ES-I3 (cell line): ENCODE results near the gene TTC21A.

ENCODE experiments used
- H3K36me3 ChIP-seq: 2 replicates; pipeline ENCODE4 v1.6.1; 2013; ENCODE audit warnings: mild to moderate bottlenecking, low read length, control low read depth, moderate library complexity; ENCODE audit not compliant: insufficient read depth
- H3K4me1 ChIP-seq: 2 replicates; pipeline ENCODE4 v1.6.1; 2013; ENCODE audit warnings: mild to moderate bottlenecking, control low read depth, low read length; ENCODE audit not compliant: insufficient read depth
- H3K9ac ChIP-seq: 2 replicates; pipeline ENCODE4 v1.6.1; 2013; ENCODE audit warnings: low read depth, mild to moderate bottlenecking, low read length, moderate library complexity
- H3K9me3 ChIP-seq: 2 replicates; pipeline ENCODE4 v1.6.1; 2013; ENCODE audit warnings: mild to moderate bottlenecking, low read length, moderate library complexity; ENCODE audit not compliant: control insufficient read depth, insufficient read depth

TTC21A gene

DNA sequence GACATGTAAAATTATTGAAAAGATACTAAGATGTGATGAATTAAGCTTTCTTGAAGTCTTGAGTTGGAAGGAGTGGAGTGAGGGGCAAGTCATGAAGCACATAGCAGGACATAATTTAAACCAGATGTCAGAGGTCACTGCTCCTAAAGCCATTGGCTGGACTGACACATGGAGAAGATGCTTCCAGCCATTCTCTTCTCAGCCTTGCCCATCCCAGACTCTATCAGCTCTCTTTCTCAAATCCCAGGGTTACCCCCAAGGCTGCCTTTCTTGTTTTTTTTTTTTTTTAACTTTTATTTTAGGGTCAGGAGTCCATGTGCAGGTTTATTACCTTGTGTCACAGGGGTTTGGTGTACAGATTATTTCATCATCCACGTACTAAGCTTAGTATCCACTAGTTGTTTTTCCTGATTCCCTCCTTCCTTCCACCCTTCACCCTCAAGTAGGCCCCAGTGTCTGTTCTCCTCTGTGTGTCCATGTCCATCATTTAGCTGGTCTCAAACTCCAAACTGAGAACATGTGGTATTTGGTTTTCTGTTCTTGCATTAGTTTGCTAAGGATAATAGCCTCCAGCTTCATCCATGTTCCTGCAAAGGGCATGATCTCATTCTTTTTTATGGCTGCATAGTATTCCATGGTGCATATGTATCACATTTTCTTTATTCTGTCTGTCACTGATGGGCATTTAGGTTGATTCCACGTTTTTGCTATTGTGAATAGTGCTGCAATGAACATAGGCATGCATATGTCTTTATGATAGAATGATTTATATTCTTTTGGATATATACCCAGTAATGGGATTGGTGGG lies 66.0 kb downstream of the TTC21A start:
- Histone ChIP-seq H3K9ac (no peak overlapping the region), H3K4me1 (peaks cover 3% of the 10 kb centered on the region), H3K36me3 (no peaks in the 10 kb centered on the region; the same call in 1 of the 2 replicates), H3K9me3 (no peaks in the 10 kb centered on the region)

DNA sequence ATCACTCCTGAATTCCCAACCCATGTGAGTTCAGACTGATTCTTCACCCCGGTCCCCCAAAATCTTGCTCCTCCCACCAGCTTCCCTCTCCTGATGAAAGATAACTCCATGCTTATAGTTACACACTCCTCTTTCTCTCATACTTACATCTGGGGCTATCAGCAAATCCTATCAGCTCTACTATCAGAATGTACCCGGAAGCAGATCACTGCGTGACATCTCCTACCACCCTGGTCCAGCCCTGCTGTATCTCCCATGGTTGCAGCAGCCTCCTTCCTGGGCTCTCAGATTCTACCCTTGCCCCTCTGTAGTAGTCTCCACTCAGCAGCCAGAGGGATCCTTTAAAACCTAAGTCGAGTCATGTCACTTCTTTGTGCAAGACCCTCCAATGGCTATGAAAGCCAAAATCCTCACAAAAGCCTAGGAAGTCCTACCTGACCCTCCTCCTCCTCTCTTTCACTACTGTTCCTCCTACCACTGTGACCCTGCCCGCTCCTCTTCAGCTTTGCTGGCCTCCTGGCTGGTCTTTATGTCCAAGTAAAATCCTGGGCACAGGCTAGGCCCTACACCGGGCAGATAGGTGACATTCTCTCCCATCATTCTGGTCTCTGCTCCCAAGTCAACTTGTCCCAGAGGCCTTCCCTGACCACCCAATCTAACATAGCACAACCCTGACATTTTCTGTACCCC lies 68.7 kb downstream of the TTC21A start:
- no peak overlapping the region for H3K9ac ChIP-seq

DNA sequence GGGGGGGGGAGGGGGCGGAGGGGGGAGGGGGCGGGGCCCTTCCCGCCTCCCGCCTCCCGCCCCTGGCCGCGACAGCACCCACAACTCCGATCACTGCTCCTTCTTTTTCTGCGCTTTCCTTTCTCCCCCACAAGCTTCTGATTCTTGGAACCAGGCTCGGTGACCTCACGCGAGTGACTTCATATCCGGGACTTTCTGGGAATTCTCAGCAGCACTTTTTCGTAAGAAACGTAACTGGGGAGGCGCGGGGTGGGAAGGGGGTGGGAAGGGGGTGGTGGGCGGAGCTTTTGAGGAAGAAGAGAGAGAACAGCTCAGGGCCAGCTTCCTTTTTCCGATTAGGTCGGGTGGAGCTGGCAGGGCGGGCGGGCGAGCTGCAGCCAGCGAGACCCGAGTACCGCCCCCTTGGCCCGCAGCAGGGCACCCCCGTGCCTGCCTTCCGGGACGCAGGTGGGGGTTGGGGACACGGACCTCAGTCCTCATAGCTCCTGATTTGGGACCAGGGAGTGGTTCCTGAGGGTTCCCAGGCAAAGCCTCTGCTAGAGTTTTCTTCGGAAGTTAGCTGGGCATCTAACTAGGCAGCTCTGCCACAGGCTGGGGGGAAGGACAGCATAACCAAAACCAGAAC lies 70.3 kb downstream of the TTC21A start:
- H3K9me3 ChIP-seq = no peaks in the 10 kb centered on the region
- H3K4me1 ChIP-seq = peaks cover 19% of the 10 kb centered on the region
- H3K9ac ChIP-seq = peak overlapping the region; percentile 63
- H3K36me3 ChIP-seq = no peaks in the 10 kb centered on the region

More for the DNA sequence above, 68.7 kb downstream of the TTC21A start:
- Histone ChIP-seq H3K36me3 (no peaks in the 10 kb centered on the region; the same call in 1 of the 2 replicates), H3K4me1 (peaks cover 12% of the 10 kb centered on the region), H3K9me3 (no peaks in the 10 kb centered on the region)

DNA sequence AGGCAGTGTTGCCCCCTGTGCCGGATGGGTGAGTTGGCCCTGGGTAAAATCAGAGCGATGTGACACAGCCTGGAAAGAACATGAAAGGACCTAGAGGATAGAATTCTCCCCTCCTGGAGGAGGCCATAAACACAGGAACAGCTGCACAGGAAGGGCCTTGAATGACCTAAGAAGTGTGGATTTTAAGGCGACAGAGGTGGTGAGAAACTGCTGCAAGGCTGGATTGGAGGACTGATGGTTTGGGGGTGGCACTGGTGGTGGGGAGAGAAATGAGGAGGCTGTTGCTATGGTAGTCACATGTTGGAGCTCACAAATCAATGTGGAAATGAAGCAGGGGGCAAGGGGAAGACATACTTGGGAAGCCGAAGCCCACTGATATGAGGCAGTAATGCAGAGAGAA lies 71.1 kb downstream of the TTC21A start:
- Histone ChIP-seq H3K9ac (peak overlapping the region; percentile 63; the same call in 1 of the 2 replicates), H3K4me1 (peaks cover 19% of the 10 kb centered on the region), H3K36me3 (no peaks in the 10 kb centered on the region), H3K9me3 (no peaks in the 10 kb centered on the region)

DNA sequence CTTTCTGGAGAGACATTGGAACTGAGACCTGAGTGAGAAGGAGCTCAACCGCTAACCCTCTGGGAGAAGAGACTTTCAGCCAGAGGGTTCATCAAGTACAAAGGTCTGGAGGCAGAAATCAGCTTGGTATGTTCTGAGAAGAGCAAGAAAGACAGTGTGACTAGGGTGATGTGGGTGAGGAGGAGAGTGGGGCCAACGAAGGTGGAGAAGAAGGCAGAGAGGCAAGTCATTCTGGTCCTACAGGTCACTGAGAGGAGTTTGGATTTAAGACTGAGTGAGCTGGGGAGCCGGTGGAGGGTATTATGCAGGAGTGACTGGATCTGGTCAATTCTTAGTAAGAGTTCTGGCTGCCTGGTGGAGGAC lies 72.7 kb downstream of the TTC21A start:
- Histone ChIP-seq H3K36me3 (no peaks in the 10 kb centered on the region), H3K9ac (peak overlapping the region; percentile 53; the same call in 1 of the 2 replicates), H3K9me3 (no peaks in the 10 kb centered on the region), H3K4me1 (peaks cover 19% of the 10 kb centered on the region)

DNA sequence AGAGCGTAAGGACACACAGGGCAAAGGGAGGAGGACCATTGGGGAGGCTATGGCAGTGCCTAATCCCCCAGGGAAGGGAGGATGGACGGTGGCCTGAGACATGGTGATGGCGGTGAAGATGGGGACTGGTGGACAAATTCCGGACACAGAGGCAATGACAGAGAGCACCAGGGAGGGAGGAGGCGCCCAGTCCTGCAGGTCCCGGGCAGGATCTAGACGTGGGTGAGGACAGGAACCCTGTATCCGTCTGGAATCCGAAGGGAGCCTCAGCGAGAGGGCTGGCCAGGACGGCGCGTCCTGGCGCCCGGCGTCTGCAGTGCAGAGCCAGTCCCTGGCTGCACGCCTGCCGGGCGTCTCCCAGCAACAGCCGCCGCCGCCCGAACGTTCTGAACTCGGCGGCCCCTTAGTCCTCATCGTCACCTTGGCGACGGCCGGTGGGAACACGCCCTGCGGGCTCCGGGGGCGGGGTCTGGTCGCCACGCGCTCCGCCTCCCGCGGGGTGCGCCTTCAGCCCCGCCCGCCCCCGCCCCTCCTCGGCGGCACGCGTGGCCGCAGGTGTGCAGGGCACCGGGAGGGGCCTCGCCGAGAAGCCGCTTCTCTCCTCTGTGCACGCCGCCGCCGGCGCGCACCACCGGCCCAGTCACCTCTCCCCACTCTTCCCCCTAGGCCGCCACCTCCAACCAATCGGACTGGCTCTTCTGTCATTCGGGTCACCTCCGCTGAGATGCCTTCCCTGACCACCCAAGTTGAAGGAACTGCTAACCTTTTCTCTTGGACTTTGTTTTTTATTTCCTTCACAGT lies 73.3 kb downstream of the TTC21A start:
- Histone ChIP-seq H3K9ac (peak overlapping the region; percentile 53; the same call in 1 of the 2 replicates), H3K4me1 (peaks cover 19% of the 10 kb centered on the region), H3K36me3 (no peaks in the 10 kb centered on the region), H3K9me3 (no peaks in the 10 kb centered on the region)

DNA sequence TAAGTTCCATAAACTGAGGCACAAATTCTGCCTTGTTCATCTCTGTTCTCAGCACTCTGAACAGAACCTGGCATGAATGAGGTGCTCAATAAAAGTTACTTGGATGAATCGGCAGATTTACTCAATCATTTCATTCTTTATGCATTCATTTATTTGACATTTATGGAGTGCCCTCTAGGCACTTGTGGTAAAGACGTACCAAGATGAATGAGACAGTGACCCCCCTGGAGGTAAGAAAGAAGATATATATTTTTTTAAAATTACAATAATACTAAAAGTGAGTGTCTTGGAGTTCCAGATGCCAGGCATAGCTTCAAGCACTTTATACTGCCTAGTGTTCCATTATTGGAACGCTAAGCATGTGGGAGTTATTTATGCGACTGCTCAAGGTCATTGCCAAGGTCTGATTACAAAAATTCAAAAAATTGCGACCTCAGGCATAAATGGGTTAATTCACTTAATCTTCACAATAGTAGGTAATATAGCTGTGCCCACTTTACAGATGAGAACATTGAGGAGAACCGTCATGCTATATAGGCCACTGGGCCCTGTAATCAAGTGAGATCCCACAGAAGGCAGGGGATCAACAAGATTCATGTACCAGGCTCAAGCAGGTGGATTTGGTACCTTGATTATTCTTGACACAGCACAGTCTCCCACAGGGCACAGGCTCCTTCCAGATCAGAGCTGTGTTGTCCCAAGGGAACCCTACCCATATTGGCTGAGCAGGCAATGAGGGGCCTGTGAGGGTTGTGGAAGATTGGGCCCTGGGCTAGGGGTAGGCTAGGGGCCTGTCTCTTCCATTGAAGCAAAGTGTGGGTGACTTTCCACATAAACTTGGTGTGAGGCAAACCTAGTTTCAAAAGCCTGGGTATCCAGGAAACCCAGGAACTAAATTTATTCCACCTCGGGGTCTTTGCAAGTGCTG lies 74.2 kb downstream of the TTC21A start:
- H3K36me3 ChIP-seq = no peaks in the 10 kb centered on the region
- no peaks in the 10 kb centered on the region for H3K9me3 ChIP-seq
- peaks cover 19% of the 10 kb centered on the region for H3K4me1 ChIP-seq
- peak overlapping the region; percentile 53; the same call in 1 of the 2 replicates for H3K9ac ChIP-seq

DNA sequence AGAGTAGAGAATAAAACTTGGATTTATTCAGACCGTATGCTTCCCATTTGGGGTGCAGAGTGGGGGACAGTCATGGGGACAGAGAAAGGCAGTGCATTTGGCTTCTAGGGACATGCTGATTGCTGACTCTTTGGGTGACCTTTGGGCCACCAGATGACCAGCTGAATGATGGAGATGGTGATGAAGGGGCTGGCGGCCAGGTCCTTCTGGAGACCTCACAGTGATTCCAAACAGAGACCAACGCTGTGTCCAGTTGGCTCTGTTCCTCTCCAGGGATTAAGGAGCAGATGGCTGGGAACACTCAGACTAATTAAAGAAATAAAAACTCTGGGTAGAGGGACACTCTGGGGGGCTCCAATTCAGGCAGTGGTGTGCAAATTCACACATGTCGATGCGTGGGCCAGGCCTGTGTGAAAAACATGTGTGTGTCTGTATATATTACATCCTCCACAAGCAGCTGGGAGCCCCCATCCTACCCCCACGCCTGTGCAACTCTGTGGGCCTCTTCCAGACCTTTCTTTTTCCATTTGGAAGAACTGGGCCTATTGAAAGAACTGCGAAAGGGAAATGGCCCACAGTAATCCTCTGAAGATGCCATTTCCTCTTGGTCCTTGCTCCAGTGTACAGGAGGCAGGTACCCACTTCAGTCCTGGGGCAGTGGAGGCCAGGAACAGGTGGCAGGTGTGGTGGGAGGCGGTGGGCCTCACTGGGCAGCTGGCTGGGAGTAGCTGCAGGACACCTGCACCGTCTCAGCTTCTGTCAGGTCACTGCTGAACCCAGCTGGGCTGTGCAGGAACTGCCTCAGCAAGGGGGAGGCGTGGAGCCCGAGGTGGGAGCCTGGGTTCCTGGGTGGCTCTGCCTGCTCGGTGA lies 76.0 kb downstream of the TTC21A start:
- Histone ChIP-seq H3K4me1 (peaks cover 17% of the 10 kb centered on the region), H3K9ac (no peak overlapping the region), H3K9me3 (no peaks in the 10 kb centered on the region), H3K36me3 (no peaks in the 10 kb centered on the region)

DNA sequence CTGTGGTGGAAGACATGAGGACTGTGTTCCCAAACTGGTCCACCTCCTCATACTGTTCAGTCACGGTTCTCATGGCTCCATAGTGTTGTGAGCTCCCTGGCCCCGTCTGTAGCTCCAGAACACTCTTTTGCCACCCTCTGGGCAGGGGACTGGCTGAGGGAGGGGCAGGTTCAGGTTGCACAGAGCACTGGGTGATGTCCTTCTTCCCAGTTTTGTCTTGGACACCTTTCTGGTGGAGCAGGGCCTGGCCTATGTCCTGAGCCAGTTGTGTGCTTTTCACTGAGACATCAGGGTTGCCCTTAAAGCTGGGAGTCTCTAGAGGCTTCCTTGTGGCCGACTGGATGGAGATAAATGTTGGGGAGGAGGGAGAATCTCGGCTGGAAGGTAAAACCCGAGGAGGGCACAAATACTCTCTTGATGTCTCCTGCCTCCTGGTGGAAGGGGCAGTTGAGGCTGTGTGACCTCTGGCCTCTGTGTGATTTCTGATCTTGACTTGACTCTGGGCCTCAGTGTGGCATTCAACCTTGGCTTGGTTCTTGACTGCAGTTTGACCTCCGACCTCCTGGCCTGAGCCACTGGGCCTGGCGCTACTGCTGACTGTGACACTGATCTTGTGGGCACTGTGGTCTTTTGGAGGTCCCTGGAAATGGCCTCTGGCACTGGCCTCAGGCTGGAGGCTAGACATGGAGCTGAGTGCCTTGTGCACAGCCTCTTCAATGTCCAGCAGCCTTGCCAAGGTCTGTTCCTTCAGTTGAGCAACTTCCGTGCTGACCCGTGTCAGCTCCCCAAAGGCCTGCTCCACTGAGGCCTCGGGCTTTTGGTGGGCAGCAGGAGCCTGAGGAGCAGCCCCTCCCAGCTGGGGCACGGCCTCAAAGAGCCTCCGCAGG lies 76.8 kb downstream of the TTC21A start:
- H3K9ac ChIP-seq = no peak overlapping the region
- peaks cover 12% of the 10 kb centered on the region for H3K4me1 ChIP-seq
- no peaks in the 10 kb centered on the region for H3K36me3 ChIP-seq
- no peaks in the 10 kb centered on the region for H3K9me3 ChIP-seq

DNA sequence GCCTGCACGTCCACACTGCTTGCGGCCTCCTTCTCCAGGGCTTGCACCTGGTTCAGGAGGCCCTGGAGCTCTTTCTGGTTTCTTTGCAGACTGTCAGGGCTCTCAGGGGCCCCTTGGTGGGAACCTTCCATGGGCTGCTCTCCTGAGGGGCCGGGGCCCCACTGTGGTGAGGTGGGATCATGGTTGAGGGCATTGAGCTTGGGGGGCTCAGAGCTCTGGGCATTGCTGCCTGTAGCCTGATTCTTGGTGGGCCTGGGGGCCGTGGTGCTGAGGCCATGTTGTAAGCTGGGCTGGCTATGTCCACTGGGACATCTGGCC lies 77.4 kb downstream of the TTC21A start:
- no peak overlapping the region for H3K9ac ChIP-seq

DNA sequence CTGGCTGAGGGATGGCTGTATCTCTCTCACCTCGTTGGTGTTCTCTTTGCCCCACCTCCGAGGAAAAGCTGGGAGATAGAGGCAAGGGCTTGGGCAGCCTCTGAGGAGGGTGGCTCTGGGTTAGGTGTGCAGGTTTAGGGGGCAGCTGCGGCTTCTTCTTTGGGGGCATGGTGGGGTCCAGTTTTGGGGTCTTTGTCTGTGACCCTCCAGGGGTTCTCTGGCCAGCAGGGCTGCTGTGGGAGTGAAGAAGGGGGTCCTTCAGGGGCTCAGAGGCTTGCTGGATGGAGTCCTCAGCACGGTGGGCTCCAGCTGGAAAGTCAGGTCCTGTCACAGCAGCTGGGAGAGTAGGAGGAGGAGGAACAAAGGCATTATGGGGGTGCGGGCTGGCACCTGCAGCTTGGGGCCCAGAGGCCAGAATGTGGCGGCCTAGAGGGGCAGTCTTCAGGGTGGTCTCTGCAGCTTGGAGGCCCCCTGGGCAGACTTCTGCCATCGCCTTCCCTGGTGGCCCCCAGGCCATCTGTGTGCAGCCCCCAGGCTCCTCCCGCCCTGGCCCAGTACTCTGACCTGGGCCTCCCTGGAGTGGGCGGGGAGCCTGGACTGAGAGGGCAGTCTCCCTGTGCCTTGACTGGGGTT lies 78.0 kb downstream of the TTC21A start:
- Histone ChIP-seq H3K9ac (no peak overlapping the region), H3K36me3 (no peaks in the 10 kb centered on the region), H3K9me3 (no peaks in the 10 kb centered on the region), H3K4me1 (peaks cover 7% of the 10 kb centered on the region)

More for the DNA sequence above, 77.4 kb downstream of the TTC21A start:
- H3K36me3 ChIP-seq = no peaks in the 10 kb centered on the region
- H3K9me3 ChIP-seq = no peaks in the 10 kb centered on the region
- H3K4me1 ChIP-seq = peaks cover 11% of the 10 kb centered on the region
